Neuron (in vitro differentiated cells): ENCODE results near the gene RPLP2.
A peak's percentile ranks its signal among the peaks of the same experiment; 100 is the strongest.

Experiments
- H2AFZ ChIP-seq: one replicate; pipeline ENCODE4 v1.6.1; 2013; ENCODE audit warnings: low read depth, mild to moderate bottlenecking, inconsistent platforms, low read length, moderate library complexity
- H3K27me3 ChIP-seq: one replicate; pipeline ENCODE4 v1.6.1; 2013; ENCODE audit warnings: low read length; ENCODE audit not compliant: insufficient read depth
- H3K36me3 ChIP-seq: one replicate; pipeline ENCODE4 v1.6.1; 2013; ENCODE audit warnings: low read length; ENCODE audit not compliant: insufficient read depth
- H3K4me1 ChIP-seq: one replicate; pipeline ENCODE4 v1.6.1; 2013; ENCODE audit warnings: low read length; ENCODE audit not compliant: insufficient read depth
- H3K4me3 ChIP-seq: 2 replicates; pipeline ENCODE4 v1.5.1; 2013; ENCODE audit warnings: mild to moderate bottlenecking, low read length, moderate library complexity
- H3K9me3 ChIP-seq: one replicate; pipeline ENCODE4 v1.6.1; 2013; ENCODE audit warnings: low read length

The RPLP2 gene

DNA sequence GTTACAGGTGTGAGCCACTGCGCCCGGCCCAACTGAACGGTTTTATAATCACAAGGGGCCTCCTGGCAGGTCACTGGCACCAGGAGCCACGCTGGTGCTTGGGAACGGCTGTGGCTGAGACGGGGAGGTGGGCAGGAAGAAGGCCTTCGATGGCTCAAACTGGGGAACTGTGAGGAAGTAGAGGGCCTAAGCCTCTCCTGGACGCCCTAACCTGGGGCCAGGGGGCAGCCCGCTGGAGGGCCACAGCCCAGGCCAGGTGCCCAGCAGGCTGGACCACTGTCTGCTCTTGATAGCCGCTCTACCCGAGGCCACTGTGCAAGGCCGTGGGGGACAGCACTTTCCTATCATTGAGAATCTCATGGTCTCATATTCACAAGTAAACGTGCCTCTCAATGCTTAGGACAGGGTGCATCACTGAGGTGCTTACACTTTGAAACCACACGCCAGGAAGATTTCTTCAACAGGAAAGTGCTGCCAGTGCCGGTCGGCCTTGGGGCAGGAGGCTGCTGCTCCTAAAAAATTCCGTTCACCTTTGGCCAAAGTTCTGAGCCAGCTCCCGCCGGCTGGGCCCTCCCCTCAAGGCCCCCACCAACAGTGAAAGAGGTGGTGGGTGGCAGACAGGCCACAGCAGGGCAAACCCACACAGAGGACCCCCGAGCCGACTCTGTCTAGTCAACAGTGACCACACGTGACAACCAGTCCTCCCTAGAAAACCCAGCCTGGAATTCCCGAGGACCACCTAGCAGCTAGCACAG is 39.7 kb upstream of the RPLP2 start:
- peaks cover under 1% of the 10 kb centered on the region for H3K4me1 ChIP-seq
- no peak overlapping the region for H2AFZ ChIP-seq
- H3K4me3 ChIP-seq = no peak overlapping the region
- no peaks in the 10 kb centered on the region for H3K9me3 ChIP-seq
- peaks cover 63% of the 10 kb centered on the region for H3K36me3 ChIP-seq
- H3K27me3 ChIP-seq = no peaks in the 10 kb centered on the region

DNA sequence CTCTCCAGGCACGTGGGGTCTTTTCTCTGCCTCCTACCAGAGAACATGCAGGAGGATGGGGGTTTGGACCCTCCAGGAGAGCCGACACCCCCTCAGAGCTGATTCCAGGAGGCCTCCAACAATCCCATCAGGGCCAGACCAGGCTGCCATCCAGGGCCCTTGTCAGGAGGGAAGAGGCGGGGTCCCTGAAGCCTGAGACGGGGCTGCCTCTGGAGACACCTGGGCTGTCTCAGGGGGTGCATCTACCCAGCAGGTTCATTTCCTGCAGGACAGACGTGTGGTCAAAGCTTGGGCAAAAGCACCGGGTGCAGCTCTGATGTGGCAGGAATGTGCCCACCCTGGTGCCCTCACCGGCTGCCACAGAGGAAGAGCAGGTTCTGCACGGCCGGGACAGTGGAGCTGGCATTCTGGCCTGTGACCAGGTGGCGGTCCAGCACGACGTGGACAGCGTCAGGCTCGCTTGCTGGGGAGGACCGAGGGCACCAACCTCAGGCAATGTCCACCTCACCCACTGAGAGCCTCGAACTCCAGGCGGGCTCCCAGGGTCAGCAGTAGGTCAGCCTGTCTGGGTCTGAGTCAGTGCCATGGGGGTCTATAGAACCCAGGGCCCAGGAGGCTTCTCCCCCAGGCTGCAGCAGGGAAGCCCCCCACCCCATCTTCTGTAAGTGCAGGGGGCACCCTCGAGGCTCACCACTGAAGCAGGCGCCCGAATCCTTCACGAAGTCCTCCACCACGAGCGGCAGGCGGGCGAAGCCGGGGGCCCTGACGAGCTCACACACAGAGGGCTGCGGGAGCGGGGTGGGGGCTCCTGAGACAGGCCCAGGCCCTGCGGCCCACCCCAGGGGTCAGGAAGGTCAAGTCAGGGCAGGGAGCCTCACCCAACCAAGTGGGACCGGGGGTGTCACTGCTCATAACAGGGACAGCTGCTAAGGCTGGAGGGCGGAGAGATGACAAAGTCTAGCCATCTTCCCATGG is 38.8 kb upstream of the RPLP2 start:
- Histone ChIP-seq H3K9me3 (no peaks in the 10 kb centered on the region), H3K27me3 (no peaks in the 10 kb centered on the region), H2AFZ (no peak overlapping the region), H3K4me3 (no peak overlapping the region), H3K36me3 (peaks cover 61% of the 10 kb centered on the region), H3K4me1 (peaks cover 8% of the 10 kb centered on the region)

DNA sequence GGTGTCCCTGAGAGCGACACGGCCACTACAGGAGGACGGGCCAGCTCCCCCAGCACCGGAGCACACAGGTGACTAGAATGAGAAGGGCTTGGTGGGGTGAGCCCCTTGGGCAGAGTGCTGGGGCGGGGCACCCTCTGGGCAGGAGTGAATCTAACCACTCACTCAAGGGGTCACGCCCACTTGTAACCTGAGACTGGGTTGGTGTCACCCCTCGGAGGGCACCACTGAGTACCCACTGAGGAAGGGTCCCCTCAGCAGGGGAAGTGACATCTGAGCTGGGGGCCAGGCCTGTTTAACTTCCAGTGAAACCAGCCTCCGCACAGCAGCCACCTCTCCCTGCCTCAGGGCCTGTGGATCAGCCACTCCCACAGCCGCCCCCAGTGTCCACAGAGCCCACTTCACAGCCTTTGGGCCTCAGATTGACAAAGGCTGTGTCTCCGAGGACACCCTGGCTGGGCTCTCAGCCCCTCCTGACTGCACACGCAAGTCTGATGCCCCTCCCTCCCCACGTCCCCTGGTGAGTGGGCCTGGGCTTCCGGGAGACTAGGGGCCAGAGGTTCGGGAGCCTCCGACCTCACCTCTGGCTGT is 38.1 kb upstream of the RPLP2 start:
- H3K4me1 ChIP-seq = peaks cover 14% of the 10 kb centered on the region

DNA sequence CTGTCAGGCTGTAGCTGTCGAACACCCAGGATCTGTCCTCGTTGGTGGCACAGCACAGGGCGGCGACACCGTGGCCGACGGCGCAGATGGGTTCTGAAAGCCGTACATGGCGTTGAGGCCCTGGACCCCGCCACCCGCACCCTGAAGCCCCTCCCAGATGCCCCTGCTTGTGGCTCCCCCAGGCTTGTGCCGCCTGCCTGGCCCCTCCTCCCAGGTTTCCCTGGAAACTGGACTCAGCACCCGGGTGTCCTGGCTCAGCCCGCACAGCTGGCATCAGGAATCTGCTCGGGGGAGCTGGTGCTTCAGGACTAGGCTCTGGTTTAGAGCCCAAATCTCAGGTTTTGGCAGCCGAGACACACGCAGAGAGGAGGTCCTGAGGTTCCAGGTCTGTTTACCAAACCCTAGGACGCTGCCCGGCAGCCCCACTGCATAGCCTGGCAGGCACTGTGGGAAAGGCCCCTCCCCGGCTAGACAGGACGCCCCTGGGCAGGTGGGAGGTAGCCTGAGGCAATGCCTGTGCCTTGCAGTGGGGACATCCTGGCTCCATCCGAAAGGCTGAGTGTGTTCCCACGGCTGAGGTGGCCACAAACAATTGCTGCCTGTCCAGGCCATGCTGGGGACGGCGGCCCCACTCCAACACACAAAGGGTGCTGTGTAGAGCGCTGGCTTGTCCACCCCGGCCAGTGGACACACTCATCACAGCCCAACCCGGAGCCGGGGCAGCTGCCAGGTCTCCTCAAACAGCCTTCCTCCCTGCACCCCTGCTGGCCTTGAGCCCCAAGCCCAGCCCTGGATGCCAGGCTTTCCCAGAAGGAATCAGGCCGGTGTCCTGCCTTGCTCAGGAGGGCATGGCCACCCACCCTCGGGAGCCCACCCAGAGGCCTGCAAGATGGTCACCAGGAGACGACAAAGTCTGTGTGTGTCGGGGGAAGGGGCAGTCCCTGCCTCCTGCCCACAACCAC is 37.1 kb upstream of the RPLP2 start:
- Histone ChIP-seq H3K27me3 (no peaks in the 10 kb centered on the region), H2AFZ (no peak overlapping the region), H3K4me3 (no peak overlapping the region), H3K4me1 (peaks cover 14% of the 10 kb centered on the region), H3K9me3 (no peaks in the 10 kb centered on the region), H3K36me3 (peaks cover 45% of the 10 kb centered on the region)

More for the DNA sequence above, 38.1 kb upstream of the RPLP2 start:
- Histone ChIP-seq H3K9me3 (no peaks in the 10 kb centered on the region), H3K36me3 (peaks cover 54% of the 10 kb centered on the region), H3K27me3 (no peaks in the 10 kb centered on the region), H2AFZ (no peak overlapping the region), H3K4me3 (no peak overlapping the region)

DNA sequence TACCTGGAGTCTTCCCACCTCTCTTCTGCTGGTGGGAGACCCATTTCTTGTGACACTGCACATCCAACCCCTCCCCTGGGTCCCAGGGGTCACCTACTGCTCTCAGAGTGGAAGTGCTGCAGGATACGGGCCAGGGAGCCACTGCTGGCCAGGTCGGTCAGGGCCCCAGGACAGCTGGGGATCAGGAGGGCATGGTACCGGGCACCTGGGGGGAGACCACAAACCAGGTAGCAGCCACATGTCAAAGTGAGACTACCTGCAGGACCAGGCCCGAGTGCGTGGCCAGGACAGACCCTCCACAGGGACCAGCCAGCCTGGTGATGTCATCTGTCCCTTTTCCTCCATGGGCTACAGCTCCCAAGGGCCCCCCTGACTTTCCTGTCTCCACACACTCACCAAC is 36.3 kb upstream of the RPLP2 start:
- Histone ChIP-seq H3K36me3 (peaks cover 45% of the 10 kb centered on the region), H3K4me1 (peaks cover 20% of the 10 kb centered on the region), H3K27me3 (no peaks in the 10 kb centered on the region), H2AFZ (no peak overlapping the region), H3K9me3 (no peaks in the 10 kb centered on the region), H3K4me3 (no peak overlapping the region)

DNA sequence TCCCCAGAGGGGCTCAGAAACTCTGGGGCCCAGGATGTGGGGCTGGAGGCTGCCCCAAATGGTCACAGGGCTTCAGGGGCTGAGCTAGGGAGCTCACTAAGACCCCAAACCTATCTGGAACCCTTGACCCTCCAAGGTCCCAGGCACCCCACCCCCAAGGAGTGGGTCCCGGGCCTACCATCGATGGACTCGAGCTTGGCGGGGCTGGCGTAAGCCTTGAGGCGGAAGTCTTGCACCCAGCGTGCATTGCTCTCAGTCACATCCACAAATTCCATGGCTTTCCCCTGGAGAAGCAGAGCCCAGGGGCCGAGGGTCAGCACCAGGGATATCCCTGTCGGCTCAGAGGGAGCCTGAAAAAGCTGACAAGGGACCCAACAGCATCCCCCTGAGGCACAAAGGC is 35.9 kb upstream of the RPLP2 start:
- no peak overlapping the region for H3K4me3 ChIP-seq
- peaks cover 46% of the 10 kb centered on the region for H3K36me3 ChIP-seq
- H2AFZ ChIP-seq = no peak overlapping the region
- H3K4me1 ChIP-seq = peaks cover 24% of the 10 kb centered on the region
- H3K9me3 ChIP-seq = no peaks in the 10 kb centered on the region
- H3K27me3 ChIP-seq = no peaks in the 10 kb centered on the region

DNA sequence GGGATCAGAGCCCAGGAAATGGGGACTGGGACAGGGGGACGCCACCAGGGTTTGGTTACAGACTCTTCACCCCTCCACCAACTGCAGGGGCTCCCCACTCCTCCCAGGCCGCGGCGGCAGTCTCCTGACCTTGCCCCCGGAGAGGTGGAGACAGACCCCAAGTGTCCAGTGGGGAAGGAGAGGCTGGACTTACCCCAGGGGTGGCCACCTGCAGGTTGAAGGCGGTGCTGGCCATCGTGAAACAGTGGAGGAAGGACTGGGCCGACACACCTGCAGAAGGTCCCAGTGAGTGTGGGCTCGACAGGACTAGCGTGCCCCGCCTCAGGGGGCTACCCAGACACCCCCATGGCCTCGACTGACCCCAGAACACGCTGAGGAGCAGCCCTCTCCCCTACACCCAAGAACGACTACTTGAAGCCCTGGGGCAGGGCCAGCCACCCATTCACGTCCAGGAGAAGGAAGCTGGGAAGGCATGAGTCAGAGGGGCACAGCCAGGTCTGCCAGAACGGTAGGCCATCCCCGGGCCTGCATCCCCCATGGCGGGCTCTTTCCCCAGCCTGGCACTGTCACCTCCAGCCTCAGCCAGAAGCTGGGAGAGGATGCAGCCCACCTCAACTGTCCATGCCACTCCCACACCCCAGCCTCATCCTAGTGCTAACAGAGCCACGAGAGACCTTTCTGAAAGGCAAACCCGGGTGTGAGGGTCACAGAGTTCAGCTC is 34.7 kb upstream of the RPLP2 start:
- H3K4me1 ChIP-seq = peaks cover 29% of the 10 kb centered on the region
- no peak overlapping the region for H3K4me3 ChIP-seq
- H2AFZ ChIP-seq = no peak overlapping the region
- H3K9me3 ChIP-seq = no peaks in the 10 kb centered on the region
- H3K27me3 ChIP-seq = no peaks in the 10 kb centered on the region
- peaks cover 44% of the 10 kb centered on the region for H3K36me3 ChIP-seq

DNA sequence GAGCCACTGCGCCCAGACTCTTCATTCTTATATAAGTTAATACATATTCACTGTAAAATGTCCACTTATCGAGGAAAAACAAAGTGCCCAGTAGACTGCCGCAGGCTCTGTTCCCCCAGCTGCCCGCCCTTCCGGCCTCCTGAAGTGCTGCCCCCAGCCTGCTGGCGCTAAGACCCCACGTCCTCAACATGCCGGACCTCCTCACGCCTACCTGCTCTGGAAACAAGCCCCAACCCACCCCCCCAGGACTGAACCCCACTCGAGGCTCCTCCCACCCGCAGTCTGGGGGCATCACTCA is 33.6 kb upstream of the RPLP2 start:
- Histone ChIP-seq H3K4me3 (peak overlapping the region; percentile 96), H3K9me3 (no peaks in the 10 kb centered on the region), H3K4me1 (peaks cover 34% of the 10 kb centered on the region), H3K27me3 (no peaks in the 10 kb centered on the region), H3K36me3 (peaks cover 33% of the 10 kb centered on the region), H2AFZ (no peak overlapping the region)

DNA sequence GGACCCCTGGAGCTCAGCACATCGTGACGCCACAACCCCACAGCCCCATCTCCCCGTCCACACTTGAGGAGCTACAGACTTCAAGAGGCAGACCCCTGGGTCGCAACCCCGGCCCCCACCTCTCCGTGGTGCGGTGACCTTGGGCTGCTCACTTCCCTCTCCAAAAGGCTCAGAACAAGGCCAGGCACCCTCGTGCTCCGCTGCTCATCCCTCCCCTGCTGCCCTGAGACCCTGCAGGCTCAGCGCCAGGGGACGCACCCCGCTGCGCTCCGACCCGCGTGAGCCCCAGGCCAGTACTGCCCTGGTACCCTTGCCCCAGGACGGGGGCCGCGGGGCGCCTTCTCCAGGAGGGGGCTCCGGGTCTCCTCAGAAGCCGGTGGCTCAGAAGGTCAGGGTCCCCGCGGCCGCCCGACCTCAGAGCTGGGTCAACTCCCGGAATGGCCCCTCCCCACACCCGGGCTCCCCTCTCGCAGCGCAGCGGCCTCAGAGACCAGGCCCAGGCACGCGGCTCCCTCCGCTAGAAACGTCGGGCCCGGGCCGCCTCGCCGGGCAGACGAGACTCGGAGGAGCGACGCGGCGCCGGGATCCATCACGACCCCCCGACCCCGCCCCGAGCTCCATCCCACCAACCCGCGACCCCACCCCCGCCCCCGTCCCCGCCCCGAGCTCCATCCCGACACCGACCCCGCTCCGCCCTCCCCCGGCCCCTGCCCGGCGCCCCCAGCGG is 33.0 kb upstream of the RPLP2 start:
- no peaks in the 10 kb centered on the region for H3K9me3 ChIP-seq
- H3K36me3 ChIP-seq = peaks cover 28% of the 10 kb centered on the region
- peak overlapping the region; percentile 96 for H3K4me3 ChIP-seq
- peaks cover 34% of the 10 kb centered on the region for H3K4me1 ChIP-seq
- H3K27me3 ChIP-seq = no peaks in the 10 kb centered on the region
- H2AFZ ChIP-seq = peak overlapping the region; percentile 84

DNA sequence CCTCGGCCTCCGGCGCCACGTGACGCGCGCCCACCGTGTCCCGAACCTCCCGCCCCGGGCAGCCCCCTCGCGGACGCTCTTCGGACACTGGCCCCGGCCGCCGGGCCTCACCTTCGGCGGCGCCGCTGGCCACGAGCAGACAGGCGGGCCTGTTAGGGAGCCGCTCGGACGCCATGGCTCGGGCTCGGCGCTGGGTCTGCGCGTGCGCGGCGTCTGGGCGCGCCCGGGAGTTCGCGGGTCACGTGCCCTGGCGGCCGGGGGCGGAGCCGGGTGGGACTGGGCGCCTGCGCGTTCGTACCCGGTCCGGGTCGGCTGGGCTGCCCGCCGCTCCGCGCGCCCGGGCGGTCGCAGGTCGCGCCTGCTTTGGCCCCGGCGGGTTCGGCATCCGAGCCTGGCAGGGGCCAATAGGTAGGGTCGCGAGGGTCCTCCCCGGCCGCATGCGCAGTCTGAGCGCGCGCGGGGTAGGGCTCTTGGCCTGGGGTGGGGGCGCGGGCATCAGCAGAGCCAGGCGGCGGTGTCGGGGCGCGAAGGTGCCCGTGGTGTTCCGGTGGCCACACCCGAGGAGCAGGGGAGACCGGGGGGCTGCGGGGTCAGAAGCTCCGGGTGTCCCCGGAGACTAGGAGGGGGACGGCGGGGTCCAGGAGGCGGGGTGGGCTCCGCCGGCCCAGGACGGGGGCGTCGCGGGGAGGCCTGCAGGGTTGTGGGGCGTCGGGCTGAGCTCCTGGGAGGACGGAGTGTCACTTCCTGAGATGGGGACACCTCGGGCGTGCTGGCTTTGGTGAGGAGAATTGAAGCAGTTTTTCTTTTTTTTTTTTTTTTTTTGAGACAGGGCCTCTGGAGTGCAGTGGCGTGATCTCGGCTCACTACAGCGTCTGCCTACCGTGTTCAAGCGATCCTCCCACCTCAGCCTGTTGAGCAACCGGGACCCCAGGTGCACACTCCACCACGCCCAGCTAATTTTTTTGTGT is 32.2 kb upstream of the RPLP2 start, which contains the start of gene GATD1:
Gene GATD1 (minus strand): TSS at position 200 of the 968 bp plus-strand sequence. CDS start 25 bp downstream, at position 175.
- peaks cover 34% of the 10 kb centered on the region for H3K4me1 ChIP-seq
- H3K4me3 ChIP-seq = peak within 1 kb of the TSS; percentile 96
- no peaks in the 10 kb centered on the region for H3K27me3 ChIP-seq
- H3K36me3 ChIP-seq = peaks cover 20% of the 10 kb centered on the region
- H2AFZ ChIP-seq = peak within 1 kb of the TSS; percentile 84
- H3K9me3 ChIP-seq = no peaks in the 10 kb centered on the region
